SK-N-SH (cell line): ENCODE data around the gene PHLDA3.

Source experiments
- ELF1 ChIP-seq: IDR thresholded peaks from 2 replicates; pipeline ENCODE4 v1.4.0; 2012
- EP300 ChIP-seq, 2 experiments: IDR thresholded peaks; 2 replicates each; pipeline versions ENCODE4 v1.4.0 to v1.6.1; 2012; ENCODE audit warnings: borderline replicate concordance in 1 of 2, low read depth in 1 of 2, low read length in 1 of 2
- EZH2phosphoT487 ChIP-seq: fragments of 200-600 bp; sonication (generic); IDR thresholded peaks from 2 replicates; pipeline ENCODE4 v1.6.1; 2017; ENCODE audit warnings: low read depth, mixed run types, mild to moderate bottlenecking, antibody characterized with exemption, moderate library complexity, borderline replicate concordance
- MXI1 ChIP-seq: IDR thresholded peaks from 2 replicates; pipeline ENCODE4 v1.6.1; 2012; ENCODE audit warnings: mild to moderate bottlenecking, low read depth, low read length, improper control_type of control experiment
- POLR2AphosphoS5 ChIP-seq: IDR thresholded peaks from 2 replicates; pipeline ENCODE4 v1.6.1; 2012; ENCODE audit warnings: low read depth, low read length
- RAD21 ChIP-seq: IDR thresholded peaks from 2 replicates; pipeline ENCODE4 v1.6.1; 2012; ENCODE audit warnings: mild to moderate bottlenecking, low read length
- RFX5 ChIP-seq: IDR thresholded peaks from 2 replicates; pipeline ENCODE4 v1.6.1; 2012; ENCODE audit warnings: mild to moderate bottlenecking, improper control_type of control experiment, low read length
- RXRA ChIP-seq: IDR thresholded peaks from 2 replicates; pipeline ENCODE4 v1.4.0; 2012; ENCODE audit warnings: low read depth, mild to moderate bottlenecking, borderline replicate concordance
- SIN3A ChIP-seq: IDR thresholded peaks from 2 replicates; pipeline ENCODE4 v1.6.1; 2012; ENCODE audit warnings: low read depth, mild to moderate bottlenecking, low read length, moderate library complexity, borderline replicate concordance
- SMC3 ChIP-seq: IDR thresholded peaks from 2 replicates; pipeline ENCODE4 v1.6.1; 2012; ENCODE audit warnings: low read depth, low read length, improper control_type of control experiment
- TF ChIP-seq, protein P1 (sequence below): fragments of 200-600 bp; sonication (generic); IDR thresholded peaks from 2 replicates; pipeline ENCODE4 v1.6.1; 2017; ENCODE audit warnings: antibody characterized with exemption, mild to moderate bottlenecking, moderate library complexity

DNA sequence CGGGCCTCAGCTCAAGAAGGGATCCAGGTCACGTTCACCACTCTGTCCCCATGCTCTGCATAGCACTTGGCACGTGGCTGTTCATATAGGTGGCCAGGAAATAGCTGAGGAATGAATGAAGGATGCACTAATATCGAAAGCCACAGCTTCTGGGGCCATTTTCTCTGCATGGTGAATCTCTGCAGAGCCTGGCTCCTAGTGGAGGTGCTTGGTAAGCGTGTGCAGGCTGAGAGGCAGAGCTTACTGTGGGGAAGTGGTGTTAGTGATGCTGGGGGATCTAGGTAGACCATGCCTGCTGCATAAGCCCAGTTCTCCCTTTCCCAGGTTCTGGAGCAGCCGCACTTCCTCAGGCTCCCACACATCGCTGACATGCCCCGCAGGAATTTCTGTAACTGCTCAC, 29.6 kb upstream of the PHLDA3 start:
- TF ChIP-seq, protein P1, sequence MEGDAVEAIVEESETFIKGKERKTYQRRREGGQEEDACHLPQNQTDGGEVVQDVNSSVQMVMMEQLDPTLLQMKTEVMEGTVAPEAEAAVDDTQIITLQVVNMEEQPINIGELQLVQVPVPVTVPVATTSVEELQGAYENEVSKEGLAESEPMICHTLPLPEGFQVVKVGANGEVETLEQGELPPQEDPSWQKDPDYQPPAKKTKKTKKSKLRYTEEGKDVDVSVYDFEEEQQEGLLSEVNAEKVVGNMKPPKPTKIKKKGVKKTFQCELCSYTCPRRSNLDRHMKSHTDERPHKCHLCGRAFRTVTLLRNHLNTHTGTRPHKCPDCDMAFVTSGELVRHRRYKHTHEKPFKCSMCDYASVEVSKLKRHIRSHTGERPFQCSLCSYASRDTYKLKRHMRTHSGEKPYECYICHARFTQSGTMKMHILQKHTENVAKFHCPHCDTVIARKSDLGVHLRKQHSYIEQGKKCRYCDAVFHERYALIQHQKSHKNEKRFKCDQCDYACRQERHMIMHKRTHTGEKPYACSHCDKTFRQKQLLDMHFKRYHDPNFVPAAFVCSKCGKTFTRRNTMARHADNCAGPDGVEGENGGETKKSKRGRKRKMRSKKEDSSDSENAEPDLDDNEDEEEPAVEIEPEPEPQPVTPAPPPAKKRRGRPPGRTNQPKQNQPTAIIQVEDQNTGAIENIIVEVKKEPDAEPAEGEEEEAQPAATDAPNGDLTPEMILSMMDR = no peak
- TF ChIP-seq SIN3A (no peak), MXI1 (no peak), EZH2phosphoT487 (no peak), SMC3 (no peak), POLR2AphosphoS5 (no peak), RXRA (no peak), RAD21 (no peak), RFX5 (no peak), EP300 (IDR thresholded peaks at IDR 0.05; ENCODE audit: borderline replicate concordance in 1 of 2, low read depth in 1 of 2, low read length in 1 of 2) (no peak), ELF1 (no peak)
